SH-SY5Y (cell line): Measurements from ENCODE around the gene C7.

Source experiments
- GATA2 ChIP-seq: IDR thresholded peaks from 2 replicates; pipeline ENCODE4 v1.6.1; 2011; ENCODE audit warnings: mild to moderate bottlenecking, low read depth, low read length
- GATA3 ChIP-seq: IDR thresholded peaks from 2 replicates; pipeline ENCODE4 v1.6.1; 2011; ENCODE audit warnings: low read depth, mild to moderate bottlenecking, low read length, moderate library complexity

- TF ChIP-seq GATA2 (no peak), GATA3 (no peak)
These were observed 89.8 kb downstream of the C7 start for GRCh38 chr5:40999142-40999541.
